Measurements from ENCODE around the gene LRP1B. TPM values are rescaled to one million over a fixed set of nuclear protein-coding genes. Genes with fewer than 3 reads are reported as not detected.
A peak's percentile ranks its signal among the peaks of the same experiment; 100 is the strongest.

LRP1B gene
- total RNA-seq, 1 experiment from 2014 or later: 0.52 TPM

DNA sequence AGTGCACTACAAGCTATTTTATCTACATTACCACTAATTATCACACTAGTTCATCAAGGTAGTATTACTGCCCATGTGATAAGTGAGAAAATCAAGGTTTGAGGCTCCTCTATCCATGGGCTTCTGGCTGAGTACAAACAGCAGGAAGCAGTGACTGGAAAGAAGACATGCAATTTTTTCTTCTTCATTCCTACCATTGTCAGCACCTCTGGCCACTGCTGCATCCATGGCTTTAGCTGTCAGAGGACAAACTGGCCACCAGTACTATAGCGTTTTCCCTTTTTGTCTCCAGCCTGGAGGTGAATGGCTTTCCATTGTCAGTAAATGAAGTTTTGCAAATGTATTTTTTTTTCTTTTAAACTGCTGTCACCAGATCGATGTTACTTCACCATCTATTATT lies 674.9 kb downstream of the LRP1B start:
- Mint-ChIP-seq H3K36me3 (no peaks in the 10 kb centered on the region; the same call in 1 of the 2 replicates), H3K9me3 (peaks cover 11% of the 10 kb centered on the region; the same call in 1 of the 2 replicates), H3K27me3 (ENCODE audit: low read depth) (no peaks in the 10 kb centered on the region), H3K4me3 (no peak overlapping the region), H3K27ac (no peak overlapping the region), H3K4me1 (peaks cover 42% of the 10 kb centered on the region)
- ChIA-PET CTCF (no interaction called here), POLR2A (no interaction called here)
- DNase-seq (ENCODE audit: low spot score) (no peak), ATAC-seq (peak; percentile 74)
- no peak for TF ChIP-seq EMX1 (CRISPR knock-in tag; IDR thresholded peaks at IDR 0.05)

- POLR2A ChIA-PET: no interaction called here
- Mint-ChIP-seq H3K4me3 (0 out of 2 replicates have a peak overlapping the region, but pooled peaks have one; percentile 3), H3K36me3 (no peaks in the 10 kb centered on the region; the same call in 1 of the 2 replicates), H3K4me1 (peaks cover 42% of the 10 kb centered on the region), H3K9me3 (peaks cover 11% of the 10 kb centered on the region; the same call in 1 of the 2 replicates), H3K27ac (no peak overlapping the region), H3K27me3 (ENCODE audit: low read depth) (no peaks in the 10 kb centered on the region)
- ATAC-seq: no peak
- no peak for DNase-seq (ENCODE audit: low spot score)
- CTCF ChIA-PET: no interaction called here
- no peak for TF ChIP-seq E2F1 (CRISPR knock-in tag; IDR thresholded peaks at IDR 0.05)
- TF ChIP-seq ZNF121 (CRISPR knock-in tag; IDR thresholded peaks at IDR 0.05): no peak
- no peak for TF ChIP-seq TP53 (CRISPR knock-in tag; IDR thresholded peaks at IDR 0.05)
- TF ChIP-seq ZNF423 (CRISPR knock-in tag; IDR thresholded peaks at IDR 0.05): no peak
- no peak for TF ChIP-seq ZNF317 (CRISPR knock-in tag; IDR thresholded peaks at IDR 0.05; ENCODE audit: borderline replicate concordance, low read depth)
- no peak for TF ChIP-seq ZNF512 (CRISPR knock-in tag; IDR thresholded peaks at IDR 0.05; ENCODE audit: borderline replicate concordance)
- no peak for TF ChIP-seq NFATC4 (CRISPR knock-in tag; IDR thresholded peaks at IDR 0.05)
- TF ChIP-seq, protein P1, sequence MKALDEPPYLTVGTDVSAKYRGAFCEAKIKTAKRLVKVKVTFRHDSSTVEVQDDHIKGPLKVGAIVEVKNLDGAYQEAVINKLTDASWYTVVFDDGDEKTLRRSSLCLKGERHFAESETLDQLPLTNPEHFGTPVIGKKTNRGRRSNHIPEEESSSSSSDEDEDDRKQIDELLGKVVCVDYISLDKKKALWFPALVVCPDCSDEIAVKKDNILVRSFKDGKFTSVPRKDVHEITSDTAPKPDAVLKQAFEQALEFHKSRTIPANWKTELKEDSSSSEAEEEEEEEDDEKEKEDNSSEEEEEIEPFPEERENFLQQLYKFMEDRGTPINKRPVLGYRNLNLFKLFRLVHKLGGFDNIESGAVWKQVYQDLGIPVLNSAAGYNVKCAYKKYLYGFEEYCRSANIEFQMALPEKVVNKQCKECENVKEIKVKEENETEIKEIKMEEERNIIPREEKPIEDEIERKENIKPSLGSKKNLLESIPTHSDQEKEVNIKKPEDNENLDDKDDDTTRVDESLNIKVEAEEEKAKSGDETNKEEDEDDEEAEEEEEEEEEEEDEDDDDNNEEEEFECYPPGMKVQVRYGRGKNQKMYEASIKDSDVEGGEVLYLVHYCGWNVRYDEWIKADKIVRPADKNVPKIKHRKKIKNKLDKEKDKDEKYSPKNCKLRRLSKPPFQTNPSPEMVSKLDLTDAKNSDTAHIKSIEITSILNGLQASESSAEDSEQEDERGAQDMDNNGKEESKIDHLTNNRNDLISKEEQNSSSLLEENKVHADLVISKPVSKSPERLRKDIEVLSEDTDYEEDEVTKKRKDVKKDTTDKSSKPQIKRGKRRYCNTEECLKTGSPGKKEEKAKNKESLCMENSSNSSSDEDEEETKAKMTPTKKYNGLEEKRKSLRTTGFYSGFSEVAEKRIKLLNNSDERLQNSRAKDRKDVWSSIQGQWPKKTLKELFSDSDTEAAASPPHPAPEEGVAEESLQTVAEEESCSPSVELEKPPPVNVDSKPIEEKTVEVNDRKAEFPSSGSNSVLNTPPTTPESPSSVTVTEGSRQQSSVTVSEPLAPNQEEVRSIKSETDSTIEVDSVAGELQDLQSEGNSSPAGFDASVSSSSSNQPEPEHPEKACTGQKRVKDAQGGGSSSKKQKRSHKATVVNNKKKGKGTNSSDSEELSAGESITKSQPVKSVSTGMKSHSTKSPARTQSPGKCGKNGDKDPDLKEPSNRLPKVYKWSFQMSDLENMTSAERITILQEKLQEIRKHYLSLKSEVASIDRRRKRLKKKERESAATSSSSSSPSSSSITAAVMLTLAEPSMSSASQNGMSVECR (CRISPR knock-in tag; IDR thresholded peaks at IDR 0.05; ENCODE audit: borderline replicate concordance): no peak
- no peak for TF ChIP-seq IRF2 (CRISPR knock-in tag; IDR thresholded peaks at IDR 0.05; ENCODE audit: borderline replicate concordance, low read depth)
Measured at GRCh38 chr2:141455211-141455826, 675.5 kb downstream of the LRP1B start.

DNA sequence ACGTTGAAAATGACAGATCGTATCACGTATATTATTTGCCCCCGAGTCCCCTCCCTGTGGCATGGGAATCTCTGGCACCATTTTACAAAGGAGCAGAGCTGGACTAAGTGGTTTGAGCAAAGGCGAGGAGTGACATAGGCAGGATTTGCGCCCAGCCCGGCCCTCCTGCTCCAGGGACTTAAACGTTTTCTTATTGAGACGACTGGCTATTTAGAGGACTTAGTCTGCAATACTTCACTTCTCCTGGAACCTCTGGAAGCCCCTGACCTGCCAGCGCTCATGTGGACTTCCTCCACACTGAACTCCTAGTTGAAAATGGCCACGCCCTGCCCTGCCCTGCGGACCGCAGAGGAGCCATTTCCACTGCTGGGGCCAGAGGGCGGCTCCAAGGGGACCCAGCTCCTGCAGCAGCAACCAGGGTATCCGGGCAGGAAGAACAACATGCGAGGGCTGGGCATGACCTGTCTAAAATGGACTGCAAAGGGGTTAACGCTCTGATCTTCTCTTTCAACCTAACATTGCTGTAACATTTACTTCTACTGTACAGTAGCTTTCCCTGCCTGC lies 690.7 kb downstream of the LRP1B start:
- POLR2A ChIA-PET: no interaction called here
- no peak for TF ChIP-seq HMGA2 (CRISPR knock-in tag; IDR thresholded peaks at IDR 0.05)
- TF ChIP-seq, protein P2, sequence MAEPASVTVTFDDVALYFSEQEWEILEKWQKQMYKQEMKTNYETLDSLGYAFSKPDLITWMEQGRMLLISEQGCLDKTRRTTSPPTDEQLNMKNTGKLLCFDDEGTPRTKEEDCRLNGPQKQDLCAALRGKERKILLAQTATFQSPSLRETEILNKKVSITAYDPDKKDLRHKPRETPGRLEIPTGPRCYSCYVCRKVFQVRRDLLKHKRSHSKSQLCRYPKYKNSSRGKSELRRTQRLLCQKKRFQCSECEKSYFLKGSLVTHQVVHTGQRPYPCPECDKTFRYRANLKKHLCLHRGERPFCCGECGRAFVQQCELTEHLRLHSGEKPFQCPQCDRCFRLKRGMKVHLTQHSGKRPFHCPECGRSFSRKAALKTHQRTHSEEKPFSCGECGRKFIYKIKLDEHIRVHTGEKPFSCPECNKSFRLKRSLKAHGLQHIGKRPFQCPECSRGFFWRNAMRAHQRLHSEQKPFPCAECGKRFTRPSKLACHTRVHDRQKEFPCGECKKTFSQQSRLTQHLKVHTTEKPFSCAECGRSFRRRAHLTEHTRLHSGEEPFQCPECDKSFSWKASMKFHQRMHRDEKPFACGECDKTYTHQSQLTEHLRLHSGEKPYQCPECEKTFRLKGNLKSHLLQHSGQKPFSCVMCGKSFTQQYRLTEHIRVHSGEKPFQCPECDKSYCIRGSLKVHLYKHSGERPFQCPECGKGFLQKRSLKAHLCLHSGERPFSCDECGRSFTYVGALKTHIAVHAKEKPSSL (CRISPR knock-in tag; conservative IDR thresholded peaks at IDR 0.05): no peak
- TF ChIP-seq ZNF317 (CRISPR knock-in tag; IDR thresholded peaks at IDR 0.05; ENCODE audit: borderline replicate concordance, low read depth): no peak
- no peak for TF ChIP-seq NFYB (CRISPR knock-in tag; conservative IDR thresholded peaks at IDR 0.05; ENCODE audit: low read depth)
- TF ChIP-seq, protein P3, sequence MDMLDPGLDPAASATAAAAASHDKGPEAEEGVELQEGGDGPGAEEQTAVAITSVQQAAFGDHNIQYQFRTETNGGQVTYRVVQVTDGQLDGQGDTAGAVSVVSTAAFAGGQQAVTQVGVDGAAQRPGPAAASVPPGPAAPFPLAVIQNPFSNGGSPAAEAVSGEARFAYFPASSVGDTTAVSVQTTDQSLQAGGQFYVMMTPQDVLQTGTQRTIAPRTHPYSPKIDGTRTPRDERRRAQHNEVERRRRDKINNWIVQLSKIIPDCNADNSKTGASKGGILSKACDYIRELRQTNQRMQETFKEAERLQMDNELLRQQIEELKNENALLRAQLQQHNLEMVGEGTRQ (CRISPR knock-in tag; IDR thresholded peaks at IDR 0.05): no peak
- TF ChIP-seq GABPB1 (CRISPR knock-in tag; IDR thresholded peaks at IDR 0.05): no peak
- no peak for TF ChIP-seq ZNF671 (CRISPR knock-in tag; IDR thresholded peaks at IDR 0.05)
- no peak for TF ChIP-seq TCF7 (CRISPR knock-in tag; IDR thresholded peaks at IDR 0.05; ENCODE audit: low read depth)
- TF ChIP-seq PRRX2 (CRISPR knock-in tag; IDR thresholded peaks at IDR 0.05): no peak
- no peak for TF ChIP-seq ZSCAN18 (CRISPR knock-in tag; IDR thresholded peaks at IDR 0.05)
- TF ChIP-seq ZNF138 (CRISPR knock-in tag; conservative IDR thresholded peaks at IDR 0.05): no peak
- no peak for TF ChIP-seq MYBL2 (CRISPR knock-in tag; IDR thresholded peaks at IDR 0.05)

More for the DNA sequence above, 690.7 kb downstream of the LRP1B start:
- Mint-ChIP-seq H3K4me1 (no peaks in the 10 kb centered on the region), H3K4me3 (no peak overlapping the region), H3K9me3 (peaks cover 15% of the 10 kb centered on the region), H3K27me3 (ENCODE audit: low read depth) (no peaks in the 10 kb centered on the region), H3K36me3 (no peaks in the 10 kb centered on the region; the same call in 1 of the 2 replicates), H3K27ac (no peak overlapping the region)
- CTCF ChIA-PET: no interaction called here
- peak; percentile 60 for ATAC-seq
- no peak for DNase-seq (ENCODE audit: low spot score)

All from WTC11 (cell line).